ENCODE measurements around the gene SAMD10.

DNA sequence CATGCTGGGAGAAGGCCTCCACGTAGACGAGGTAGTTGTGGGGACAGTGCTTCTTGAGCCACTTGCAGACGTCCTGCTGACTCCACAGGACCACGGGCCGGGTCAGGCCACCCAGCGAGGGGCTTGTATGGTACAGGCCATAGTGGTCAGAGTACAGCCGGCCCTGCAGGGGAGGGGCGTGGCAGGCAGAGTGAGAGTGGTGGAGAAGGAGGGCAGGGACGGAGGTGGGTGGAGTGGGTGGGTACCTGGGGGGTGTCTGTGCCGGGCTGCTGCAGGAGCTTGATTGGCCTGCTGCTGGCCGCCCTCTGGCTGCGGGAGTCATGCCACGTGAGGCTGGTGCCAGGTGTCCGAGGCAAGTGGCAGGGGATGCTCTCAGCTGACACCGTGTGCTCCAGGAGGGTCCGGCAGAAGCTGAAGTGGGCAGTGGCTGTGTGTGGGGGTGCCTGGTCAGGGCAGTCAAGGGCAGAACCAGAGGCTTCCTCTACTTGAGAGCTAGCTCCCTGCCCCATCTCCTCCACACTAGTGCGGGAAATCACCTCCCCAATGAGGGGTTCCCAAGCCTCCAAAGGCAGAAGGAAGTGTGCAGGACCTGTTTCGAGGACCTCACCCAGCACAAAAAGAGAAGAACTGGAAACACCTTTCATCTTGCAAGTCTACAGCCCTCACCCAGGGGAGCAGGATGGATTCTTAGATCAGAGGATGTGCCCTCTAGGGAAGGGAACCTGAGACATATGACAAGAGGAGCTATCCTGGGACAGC is 2.3 kb downstream of the SAMD10 start:
- TF ChIP-seq GATA2 (IDR thresholded peaks at IDR 0.05; ENCODE audit: low read depth, low read length) (no peak), GATA3 (IDR thresholded peaks at IDR 0.05; ENCODE audit: low read depth, low read length) (no peak)

All from SH-SY5Y (cell line).